ENCODE measurements around the gene THSD7B.

DNA sequence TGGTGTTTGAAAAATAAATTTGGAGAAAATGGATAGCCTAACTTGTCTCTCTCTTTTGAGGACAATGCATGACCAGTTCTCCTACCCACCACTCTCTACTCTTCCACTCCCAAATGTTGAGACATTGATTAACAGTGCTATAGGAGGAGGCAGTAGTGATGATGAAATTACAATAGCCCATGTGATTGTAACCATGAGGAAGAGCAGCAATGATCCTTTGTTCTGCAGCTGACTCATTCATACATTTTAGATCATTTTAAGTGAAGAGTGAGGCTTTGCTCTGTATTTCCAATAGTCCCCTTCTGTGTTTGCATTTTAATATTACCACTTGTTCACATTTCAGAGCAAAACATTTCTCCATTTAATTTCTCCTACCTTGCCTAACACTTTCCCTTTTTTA, 592.3 kb downstream of the THSD7B start:
- TF ChIP-seq, protein P1, sequence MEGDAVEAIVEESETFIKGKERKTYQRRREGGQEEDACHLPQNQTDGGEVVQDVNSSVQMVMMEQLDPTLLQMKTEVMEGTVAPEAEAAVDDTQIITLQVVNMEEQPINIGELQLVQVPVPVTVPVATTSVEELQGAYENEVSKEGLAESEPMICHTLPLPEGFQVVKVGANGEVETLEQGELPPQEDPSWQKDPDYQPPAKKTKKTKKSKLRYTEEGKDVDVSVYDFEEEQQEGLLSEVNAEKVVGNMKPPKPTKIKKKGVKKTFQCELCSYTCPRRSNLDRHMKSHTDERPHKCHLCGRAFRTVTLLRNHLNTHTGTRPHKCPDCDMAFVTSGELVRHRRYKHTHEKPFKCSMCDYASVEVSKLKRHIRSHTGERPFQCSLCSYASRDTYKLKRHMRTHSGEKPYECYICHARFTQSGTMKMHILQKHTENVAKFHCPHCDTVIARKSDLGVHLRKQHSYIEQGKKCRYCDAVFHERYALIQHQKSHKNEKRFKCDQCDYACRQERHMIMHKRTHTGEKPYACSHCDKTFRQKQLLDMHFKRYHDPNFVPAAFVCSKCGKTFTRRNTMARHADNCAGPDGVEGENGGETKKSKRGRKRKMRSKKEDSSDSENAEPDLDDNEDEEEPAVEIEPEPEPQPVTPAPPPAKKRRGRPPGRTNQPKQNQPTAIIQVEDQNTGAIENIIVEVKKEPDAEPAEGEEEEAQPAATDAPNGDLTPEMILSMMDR (IDR thresholded peaks at IDR 0.05), result no peak
- no peak for TF ChIP-seq RAD21 (conservative IDR thresholded peaks at IDR 0.05 in 1 of 2, IDR thresholded peaks at IDR 0.05 in 1 of 2)
